ENCODE results near the gene ATXN7L1. TPM values are rescaled to one million over a fixed set of nuclear protein-coding genes. Genes with fewer than 3 reads are reported as not detected.
"Not testable (repeated sequence)": the region's sequence is repeated elsewhere in the genome, so short reads cannot be mapped to it uniquely, and the experiment has no call there.

The ATXN7L1 gene
- total RNA-seq, 1 donor from 2014 or later = 12.6 TPM

GRCh38 chr7:105892387-105892786 lies 16.0 kb upstream of the ATXN7L1 start:
- Mint-ChIP-seq H3K36me3 (ENCODE audit: unreplicated experiment) (peaks cover 2% of the 10 kb centered on the region), H3K4me1 (ENCODE audit: unreplicated experiment) (peaks cover 2% of the 10 kb centered on the region), H3K27ac (ENCODE audit: unreplicated experiment) (no peak overlapping the region)

GRCh38 chr7:105890290-105890997 lies 14.0 kb upstream of the ATXN7L1 start:
- no peaks in the 10 kb centered on the region for H3K9me3 Mint-ChIP-seq (ENCODE audit: unreplicated experiment)
- peaks cover 3% of the 10 kb centered on the region for H3K4me1 Mint-ChIP-seq (ENCODE audit: unreplicated experiment)
- DNase-seq (ENCODE audit: extremely low spot score, unreplicated experiment) = no peak
- no peak for TF ChIP-seq CTCF (IDR thresholded peaks at IDR 0.05)
- no peak overlapping the region for H3K4me3 Mint-ChIP-seq (ENCODE audit: unreplicated experiment)
- H3K27ac Mint-ChIP-seq (ENCODE audit: unreplicated experiment) = no peak overlapping the region
- peaks cover 2% of the 10 kb centered on the region for H3K36me3 Mint-ChIP-seq (ENCODE audit: unreplicated experiment)
- no peaks in the 10 kb centered on the region for H3K27me3 Mint-ChIP-seq (ENCODE audit: unreplicated experiment)

More at GRCh38 chr7:105892387-105892786, 16.0 kb upstream of the ATXN7L1 start:
- no peaks in the 10 kb centered on the region for H3K9me3 Mint-ChIP-seq (ENCODE audit: unreplicated experiment)
- TF ChIP-seq CTCF (IDR thresholded peaks at IDR 0.05) = no peak
- peaks cover 3% of the 10 kb centered on the region for H3K27me3 Mint-ChIP-seq (ENCODE audit: unreplicated experiment)
- no peak for DNase-seq (ENCODE audit: extremely low spot score, unreplicated experiment)
- H3K4me3 Mint-ChIP-seq (ENCODE audit: unreplicated experiment) = no peak overlapping the region

- peaks cover 8% of the 10 kb centered on the region for H3K4me1 Mint-ChIP-seq (ENCODE audit: unreplicated experiment)
- H3K9me3 Mint-ChIP-seq (ENCODE audit: unreplicated experiment) = no peaks in the 10 kb centered on the region
- no peak for TF ChIP-seq CTCF (IDR thresholded peaks at IDR 0.05)
Measured at GRCh38 chr7:105887569-105888189, 11.3 kb upstream of the ATXN7L1 start.

GRCh38 chr7:105886776-105887175 lies 10.4 kb upstream of the ATXN7L1 start:
- Mint-ChIP-seq H3K4me3 (ENCODE audit: unreplicated experiment) (no peak overlapping the region), H3K9me3 (ENCODE audit: unreplicated experiment) (no peaks in the 10 kb centered on the region), H3K27ac (ENCODE audit: unreplicated experiment) (no peak overlapping the region), H3K4me1 (ENCODE audit: unreplicated experiment) (peaks cover 8% of the 10 kb centered on the region), H3K27me3 (ENCODE audit: unreplicated experiment) (no peaks in the 10 kb centered on the region), H3K36me3 (ENCODE audit: unreplicated experiment) (peaks cover 3% of the 10 kb centered on the region)
- no peak for TF ChIP-seq CTCF (IDR thresholded peaks at IDR 0.05)
- DNase-seq (ENCODE audit: extremely low spot score, unreplicated experiment) = no peak

More at GRCh38 chr7:105887569-105888189, 11.3 kb upstream of the ATXN7L1 start:
- Mint-ChIP-seq H3K27ac (ENCODE audit: unreplicated experiment) (no peak overlapping the region), H3K36me3 (ENCODE audit: unreplicated experiment) (peaks cover 3% of the 10 kb centered on the region), H3K4me3 (ENCODE audit: unreplicated experiment) (no peak overlapping the region), H3K27me3 (ENCODE audit: unreplicated experiment) (no peaks in the 10 kb centered on the region)
- DNase-seq (ENCODE audit: extremely low spot score, unreplicated experiment) = no peak

DNA sequence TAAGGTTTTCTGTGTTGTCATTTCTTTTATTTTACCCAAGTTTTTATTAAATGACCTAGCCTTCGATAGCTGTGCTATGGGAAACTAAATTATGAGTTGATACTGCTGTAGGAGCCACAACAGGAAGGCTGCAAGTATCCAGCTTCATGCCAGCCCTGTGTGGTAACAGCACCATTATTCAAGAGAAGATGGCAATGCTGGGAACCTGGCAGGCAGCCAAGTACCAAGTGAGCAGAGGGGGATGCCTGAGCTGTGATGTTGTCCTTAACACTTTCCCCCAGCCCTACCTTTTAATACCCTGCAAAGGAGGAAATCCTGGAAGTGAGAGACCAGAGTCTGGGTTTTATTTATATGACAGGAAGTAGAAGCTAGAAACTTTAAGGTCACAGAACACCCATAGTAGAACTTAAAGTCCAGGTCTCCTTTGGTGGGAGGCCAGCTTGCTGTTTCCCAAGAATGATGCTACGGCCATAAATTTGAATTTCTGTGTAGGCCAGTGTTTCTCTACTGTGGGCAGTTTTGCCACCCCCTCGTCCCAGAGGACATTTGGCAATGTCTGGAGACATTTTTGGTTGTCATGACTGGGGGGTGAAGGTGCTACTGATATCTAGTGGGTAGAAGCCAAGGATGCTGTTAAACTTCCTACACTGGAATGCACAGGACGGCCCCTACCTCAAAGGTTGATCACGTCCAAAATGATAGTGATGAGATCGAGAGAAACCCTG lies 9.2 kb upstream of the ATXN7L1 start:
- Mint-ChIP-seq H3K27me3 (ENCODE audit: unreplicated experiment) (no peaks in the 10 kb centered on the region), H3K4me3 (ENCODE audit: unreplicated experiment) (no peak overlapping the region), H3K36me3 (ENCODE audit: unreplicated experiment) (peaks cover 2% of the 10 kb centered on the region), H3K4me1 (ENCODE audit: unreplicated experiment) (peaks cover 12% of the 10 kb centered on the region), H3K27ac (ENCODE audit: unreplicated experiment) (no peak overlapping the region), H3K9me3 (ENCODE audit: unreplicated experiment) (no peaks in the 10 kb centered on the region)
- no peak for TF ChIP-seq CTCF (IDR thresholded peaks at IDR 0.05)
- DNase-seq (ENCODE audit: extremely low spot score, unreplicated experiment) = no peak

GRCh38 chr7:105883179-105883578 lies 6.8 kb upstream of the ATXN7L1 start:
- H3K27ac Mint-ChIP-seq (ENCODE audit: unreplicated experiment); H3K27me3 Mint-ChIP-seq (ENCODE audit: unreplicated experiment); H3K9me3 Mint-ChIP-seq (ENCODE audit: unreplicated experiment); DNase-seq (ENCODE audit: extremely low spot score, unreplicated experiment); H3K4me3 Mint-ChIP-seq (ENCODE audit: unreplicated experiment); H3K36me3 Mint-ChIP-seq (ENCODE audit: unreplicated experiment): not testable (repeated sequence)
- peaks cover 18% of the 10 kb centered on the region for H3K4me1 Mint-ChIP-seq (ENCODE audit: unreplicated experiment)
